Progenitor cell of endocrine pancreas (in vitro differentiated cells): ENCODE results near the gene HPCA. TPM values are rescaled to one million over a fixed set of nuclear protein-coding genes. Genes with fewer than 3 reads are reported as not detected.

Experiments used
- DNase-seq: peaks from one replicate; pipeline ENCODE4 v3.0.0; 2021; ENCODE audit warnings: low spot score; ENCODE audit not compliant: unreplicated experiment
- H3K27ac Mint-ChIP-seq: 2 replicates; pipeline ENCODE4 v1.8.0; 2021; ENCODE audit warnings: mild to moderate bottlenecking, moderate library complexity, mixed read lengths
- H3K27me3 Mint-ChIP-seq: 2 replicates; pipeline ENCODE4 v1.8.0; 2021; ENCODE audit warnings: mixed read lengths
- H3K36me3 Mint-ChIP-seq: 2 replicates; pipeline ENCODE4 v1.8.0; 2022; ENCODE audit warnings: mixed read lengths; ENCODE audit not compliant: insufficient read depth
- H3K4me1 Mint-ChIP-seq: 2 replicates; pipeline ENCODE4 v1.8.0; 2021; ENCODE audit warnings: low read depth, mixed read lengths
- H3K4me3 Mint-ChIP-seq: 2 replicates; pipeline ENCODE4 v1.8.0; 2021; ENCODE audit warnings: low read depth, mild to moderate bottlenecking, moderate library complexity, mixed read lengths
- H3K9me3 Mint-ChIP-seq: 2 replicates; pipeline ENCODE4 v1.8.0; 2021; ENCODE audit warnings: low read depth, mixed read lengths
- total RNA-seq: library from RNA; stranded (reverse); gene quantifications from 2 replicates; pipeline ENCODE4 v1.2.1, GENCODE V29; 2021
- TF ChIP-seq, protein P1 (sequence below): fragments of 200-600 bp; sonication (generic); IDR thresholded peaks from one replicate; pipeline ENCODE4 v1.5.0; 2021; ENCODE audit warnings: antibody characterized with exemption, mild to moderate bottlenecking; ENCODE audit not compliant: unreplicated experiment

HPCA gene
- total RNA-seq, 1 donor from 2014 or later: 0.96 TPM

DNA sequence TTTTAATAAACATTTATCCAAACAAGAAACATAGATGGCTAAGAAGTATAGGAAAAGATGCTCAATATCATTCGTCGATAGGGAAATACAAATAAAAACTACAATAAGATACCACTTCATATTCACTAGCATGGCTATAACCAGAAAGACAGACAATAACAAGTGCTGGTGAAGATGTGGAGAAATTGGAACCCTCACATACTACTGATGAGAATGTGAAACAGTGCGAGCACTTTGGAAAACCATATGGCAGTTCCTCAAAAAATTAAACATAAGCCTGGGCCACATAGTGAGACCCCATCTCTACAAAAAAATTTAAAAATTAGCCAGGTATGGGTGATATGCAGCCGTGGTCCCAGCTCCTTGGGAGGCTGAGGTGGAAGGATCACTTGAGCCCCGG, 24.0 kb downstream of the HPCA start:
- no peak for DNase-seq
- H3K4me1 Mint-ChIP-seq: no peaks in the 10 kb centered on the region
- no peaks in the 10 kb centered on the region for H3K36me3 Mint-ChIP-seq
- H3K27me3 Mint-ChIP-seq: no peaks in the 10 kb centered on the region
- TF ChIP-seq, protein P1, sequence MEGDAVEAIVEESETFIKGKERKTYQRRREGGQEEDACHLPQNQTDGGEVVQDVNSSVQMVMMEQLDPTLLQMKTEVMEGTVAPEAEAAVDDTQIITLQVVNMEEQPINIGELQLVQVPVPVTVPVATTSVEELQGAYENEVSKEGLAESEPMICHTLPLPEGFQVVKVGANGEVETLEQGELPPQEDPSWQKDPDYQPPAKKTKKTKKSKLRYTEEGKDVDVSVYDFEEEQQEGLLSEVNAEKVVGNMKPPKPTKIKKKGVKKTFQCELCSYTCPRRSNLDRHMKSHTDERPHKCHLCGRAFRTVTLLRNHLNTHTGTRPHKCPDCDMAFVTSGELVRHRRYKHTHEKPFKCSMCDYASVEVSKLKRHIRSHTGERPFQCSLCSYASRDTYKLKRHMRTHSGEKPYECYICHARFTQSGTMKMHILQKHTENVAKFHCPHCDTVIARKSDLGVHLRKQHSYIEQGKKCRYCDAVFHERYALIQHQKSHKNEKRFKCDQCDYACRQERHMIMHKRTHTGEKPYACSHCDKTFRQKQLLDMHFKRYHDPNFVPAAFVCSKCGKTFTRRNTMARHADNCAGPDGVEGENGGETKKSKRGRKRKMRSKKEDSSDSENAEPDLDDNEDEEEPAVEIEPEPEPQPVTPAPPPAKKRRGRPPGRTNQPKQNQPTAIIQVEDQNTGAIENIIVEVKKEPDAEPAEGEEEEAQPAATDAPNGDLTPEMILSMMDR: no peak
- H3K4me3 Mint-ChIP-seq: no peak overlapping the region
- H3K27ac Mint-ChIP-seq: no peak overlapping the region
- peaks cover 3% of the 10 kb centered on the region for H3K9me3 Mint-ChIP-seq

DNA sequence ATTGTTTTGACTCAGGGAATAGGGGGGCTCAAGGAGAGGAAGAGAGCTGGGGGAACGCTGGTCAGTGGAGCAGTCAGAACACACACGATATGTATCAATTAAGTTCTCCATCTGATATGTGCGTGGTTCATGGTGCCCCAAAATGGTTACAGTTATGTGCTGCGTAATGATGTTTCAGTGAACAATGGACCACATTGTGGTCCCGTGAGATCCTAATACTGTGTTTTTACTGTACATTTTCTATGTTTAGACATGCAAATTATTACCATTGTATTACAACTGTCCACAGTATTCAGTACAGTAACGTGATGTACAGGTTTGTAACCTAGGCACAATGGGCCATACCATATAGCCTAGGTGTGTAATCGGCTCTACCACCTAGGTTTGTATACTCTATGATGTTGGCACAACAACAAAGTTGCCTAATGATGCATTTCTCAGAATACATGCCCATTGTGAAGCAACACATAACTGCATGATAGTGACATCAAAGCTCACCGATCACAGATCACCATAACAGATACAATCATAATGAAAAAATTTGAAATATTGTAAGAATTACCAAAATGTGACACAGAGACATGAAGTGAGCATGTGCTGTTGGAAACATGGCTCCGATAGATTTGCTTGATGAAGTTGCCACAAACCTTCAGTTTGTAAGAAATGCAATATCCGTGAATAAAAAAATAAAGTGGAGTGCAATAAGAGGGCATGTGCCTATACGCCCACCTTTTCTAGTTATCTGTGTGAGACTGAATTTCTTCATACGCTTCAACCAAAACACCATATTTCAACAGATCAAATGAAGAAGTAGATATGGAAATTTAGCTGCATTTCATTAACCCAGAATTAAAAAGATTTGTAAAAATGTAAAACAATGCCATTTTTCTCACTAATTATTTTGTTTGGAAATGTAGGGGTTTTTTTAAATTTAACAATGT, 29.7 kb downstream of the HPCA start:
- no peak for DNase-seq
- Mint-ChIP-seq H3K27me3 (peaks cover 6% of the 10 kb centered on the region), H3K4me1 (no peaks in the 10 kb centered on the region), H3K27ac (no peak overlapping the region), H3K4me3 (no peak overlapping the region), H3K36me3 (no peaks in the 10 kb centered on the region), H3K9me3 (no peaks in the 10 kb centered on the region)
- TF ChIP-seq, protein P1: no peak

DNA sequence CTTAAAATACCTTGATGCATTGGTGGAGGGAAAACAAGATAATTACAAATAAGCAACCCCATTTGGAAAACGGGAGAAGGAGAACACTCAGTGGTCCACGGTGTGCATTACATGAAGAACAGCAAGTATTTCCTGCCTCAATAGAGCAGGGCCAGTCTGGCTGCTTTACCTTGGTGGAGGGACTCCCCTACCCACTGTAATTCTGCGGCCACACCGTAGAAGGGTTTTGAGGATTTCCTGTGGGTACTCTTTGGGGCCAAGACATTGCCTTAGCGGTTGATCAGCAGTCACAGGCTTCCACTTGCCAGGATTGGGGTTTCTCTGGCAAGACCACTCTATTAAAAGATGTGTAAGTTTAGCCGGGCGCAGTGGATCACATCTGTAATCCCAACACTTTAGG, 31.2 kb downstream of the HPCA start:
- Mint-ChIP-seq H3K9me3 (no peaks in the 10 kb centered on the region), H3K27ac (no peak overlapping the region)

DNA sequence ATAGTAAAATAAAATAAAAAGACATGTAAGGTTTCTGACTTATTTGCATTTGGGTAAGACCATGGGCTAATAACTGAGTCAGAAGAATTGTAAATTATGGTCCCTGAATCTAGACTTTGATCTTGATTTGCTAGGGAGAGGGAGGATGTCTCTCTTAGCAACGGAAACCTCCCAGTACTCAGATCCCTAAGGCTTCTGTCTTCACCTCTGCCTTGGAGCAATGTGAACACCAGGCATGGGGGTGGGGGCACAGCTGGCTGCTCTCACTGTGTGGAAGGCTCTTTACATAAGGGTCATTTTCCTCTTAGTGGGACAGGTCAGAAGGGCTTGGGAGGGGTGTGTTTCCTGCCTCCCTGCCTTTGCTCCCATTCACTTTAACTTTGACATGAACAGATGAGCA, 31.9 kb downstream of the HPCA start:
- no peaks in the 10 kb centered on the region for H3K36me3 Mint-ChIP-seq
- H3K27me3 Mint-ChIP-seq: peaks cover 13% of the 10 kb centered on the region
- no peaks in the 10 kb centered on the region for H3K4me1 Mint-ChIP-seq
- no peaks in the 10 kb centered on the region for H3K9me3 Mint-ChIP-seq
- no peak for DNase-seq
- no peak overlapping the region for H3K4me3 Mint-ChIP-seq
- TF ChIP-seq, protein P1: no peak
- no peak overlapping the region for H3K27ac Mint-ChIP-seq

More for the DNA sequence above, 31.2 kb downstream of the HPCA start:
- no peak for DNase-seq
- peaks cover 7% of the 10 kb centered on the region for H3K27me3 Mint-ChIP-seq
- no peak overlapping the region for H3K4me3 Mint-ChIP-seq
- H3K36me3 Mint-ChIP-seq: no peaks in the 10 kb centered on the region
- no peaks in the 10 kb centered on the region for H3K4me1 Mint-ChIP-seq
- TF ChIP-seq, protein P1: no peak

DNA sequence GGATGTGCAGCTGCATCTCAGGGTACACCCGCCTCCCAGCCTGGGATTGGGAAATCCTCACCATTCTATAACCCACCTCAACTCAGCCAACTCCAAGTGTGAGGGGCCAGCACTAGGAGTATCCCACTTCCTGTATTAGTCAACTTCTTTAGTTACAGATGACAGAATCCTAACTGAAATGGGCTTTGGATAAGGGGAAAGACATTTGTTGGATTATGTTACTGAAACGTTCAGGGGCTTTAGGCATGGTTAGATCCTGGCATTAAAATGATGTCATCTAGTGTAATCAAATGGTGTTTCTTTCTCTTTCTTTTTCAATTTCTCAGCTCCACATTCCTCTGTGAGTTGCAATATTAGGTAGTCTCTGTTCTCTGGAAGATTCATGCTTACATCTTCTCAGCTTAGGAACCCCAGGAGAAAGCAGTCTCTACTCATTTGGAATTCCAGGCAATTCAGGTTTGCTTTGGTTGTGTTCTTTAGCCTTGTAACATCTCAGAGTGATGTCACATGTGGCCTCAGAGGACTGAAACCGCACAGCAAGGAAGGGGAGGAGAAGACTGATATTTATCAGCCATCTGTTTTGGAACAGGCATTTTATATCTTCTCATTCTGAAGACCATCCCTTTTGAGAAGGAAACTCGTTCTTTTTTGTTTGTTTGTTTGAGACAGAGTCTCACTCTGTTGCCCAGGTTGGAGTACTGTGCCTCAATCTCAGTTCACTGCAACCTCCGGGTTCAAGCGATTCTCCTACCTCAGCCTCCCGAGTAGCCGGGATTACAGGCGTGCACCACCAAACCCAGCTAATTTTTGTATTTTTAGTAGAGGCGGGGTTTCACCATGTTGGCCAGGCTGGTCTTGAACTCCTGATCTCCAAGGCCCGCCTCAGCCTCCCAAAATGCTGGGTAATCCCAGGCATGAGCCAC, 33.8 kb downstream of the HPCA start:
- Mint-ChIP-seq H3K9me3 (no peaks in the 10 kb centered on the region), H3K4me3 (no peak overlapping the region), H3K4me1 (peaks cover 4% of the 10 kb centered on the region), H3K27ac (no peak overlapping the region), H3K27me3 (peaks cover 31% of the 10 kb centered on the region), H3K36me3 (no peaks in the 10 kb centered on the region)
- DNase-seq: no peak
- TF ChIP-seq, protein P1: no peak
